Adrenal gland (tissue), 5 donors: ENCODE measurements around the gene FHIT.

Experiments used
- CTCF ChIP-seq, 6 experiments: fragments of 450-650 bp in 4 of 6; fragments of 200-600 bp in 2 of 6; sonication (generic) in 1 of 6; IDR thresholded peaks; 1 replicate in 5 of 6; 2 replicates in 1 of 6; pipeline versions ENCODE4 v1.5.1 to v1.8.0; 2016 to 2021; ENCODE audit warnings: antibody characterized with exemption in 6 of 6, mild to moderate bottlenecking in 2 of 6, moderate library complexity in 1 of 6
- POLR2A ChIP-seq, 2 donors: fragments of 450-650 bp; IDR thresholded peaks; one replicate each; pipeline ENCODE4 v1.6.1; 2017; ENCODE audit warnings: antibody characterized with exemption in 2 of 2, mild to moderate bottlenecking in 2 of 2, moderate library complexity in 1 of 2
- donor health status: DM: no; HTN: no; CAD: no.

- no peak for TF ChIP-seq CTCF (IDR thresholded peaks at IDR 0.05)
- TF ChIP-seq POLR2A (IDR thresholded peaks at IDR 0.05) = no peak
Observed at GRCh38 chr3:59817511-59817910, 1433.7 kb downstream of the FHIT start.
